Breast epithelium (tissue), 4 donors: ENCODE data around the gene PHLPP2. TPM values are rescaled to one million over a fixed set of nuclear protein-coding genes. Genes with fewer than 3 reads are reported as not detected.

Source experiments
- DNase-seq, 2 donors: peaks; one replicate each; pipeline ENCODE4 v3.0.0-alpha.2; 2019; ENCODE audit warnings: low spot score in 2 of 2
- H3K27ac ChIP-seq, 2 donors: fragments of 200-600 bp; sonication (generic) in 1 of 2; one replicate each; pipeline ENCODE4 v1.5.1; 2016 to 2019; ENCODE audit warnings: mild to moderate bottlenecking in 1 of 2
- H3K27me3 ChIP-seq, 2 donors: fragments of 200-600 bp; sonication (generic) in 1 of 2; one replicate each; pipeline versions ENCODE4 v1.5.1 to v1.6.0; 2017 to 2019; ENCODE audit warnings: control low read depth in 1 of 2, mild to moderate bottlenecking in 1 of 2
- H3K36me3 ChIP-seq: fragments of 200-600 bp; one replicate; pipeline ENCODE4 v1.5.1; 2019
- H3K4me1 ChIP-seq, 2 donors: fragments of 200-600 bp; sonication (generic); one replicate each; pipeline ENCODE4 v1.5.1; 2016 to 2019; ENCODE audit warnings: control low read depth in 1 of 2
- H3K4me3 ChIP-seq, 3 donors: fragments of 200-600 bp; sonication (generic); 1 replicate in 2 of 3; 2 replicates in 1 of 3; pipeline ENCODE4 v1.5.1; 2016 to 2019; ENCODE audit warnings: mild to moderate bottlenecking in 3 of 3, moderate library complexity in 2 of 3
- H3K9me3 ChIP-seq, 2 donors: fragments of 200-600 bp; sonication (generic) in 1 of 2; one replicate each; pipeline ENCODE4 v1.5.1; 2016 to 2019; ENCODE audit warnings: control low read depth in 1 of 2
- POLR2A ChIP-seq: fragments of 450-650 bp; IDR thresholded peaks from one replicate; pipeline ENCODE4 v1.6.1; 2016; ENCODE audit warnings: antibody characterized with exemption, mild to moderate bottlenecking, moderate library complexity
- POLR2AphosphoS5 ChIP-seq, 3 donors: sonication (generic); formaldehyde crosslinking; IDR thresholded peaks; one replicate each; pipeline ENCODE4 v1.6.1; 2017; ENCODE audit warnings: antibody characterized with exemption in 3 of 3
- intact Hi-C: fragments of 100-400 bp; cut with DNase I; formaldehyde crosslinking; loops from one replicate; pipeline ENCODE4 v1.15.1; 2023; ENCODE audit warnings: low total_unique reads
- total RNA-seq, 3 donors: library from RNA; depleted of rRNA; stranded (reverse); fragments of >200 nt; gene quantifications; one replicate each; pipeline ENCODE4 v1.1.0, GENCODE V29; 2016
- TF ChIP-seq, protein P1 (sequence below), 3 donors: fragments of 450-650 bp; IDR thresholded peaks; one replicate each; pipeline ENCODE4 v1.5.1; 2016 to 2017; ENCODE audit warnings: antibody characterized with exemption in 3 of 3, mild to moderate bottlenecking in 3 of 3, moderate library complexity in 3 of 3

The PHLPP2 gene, protein sequence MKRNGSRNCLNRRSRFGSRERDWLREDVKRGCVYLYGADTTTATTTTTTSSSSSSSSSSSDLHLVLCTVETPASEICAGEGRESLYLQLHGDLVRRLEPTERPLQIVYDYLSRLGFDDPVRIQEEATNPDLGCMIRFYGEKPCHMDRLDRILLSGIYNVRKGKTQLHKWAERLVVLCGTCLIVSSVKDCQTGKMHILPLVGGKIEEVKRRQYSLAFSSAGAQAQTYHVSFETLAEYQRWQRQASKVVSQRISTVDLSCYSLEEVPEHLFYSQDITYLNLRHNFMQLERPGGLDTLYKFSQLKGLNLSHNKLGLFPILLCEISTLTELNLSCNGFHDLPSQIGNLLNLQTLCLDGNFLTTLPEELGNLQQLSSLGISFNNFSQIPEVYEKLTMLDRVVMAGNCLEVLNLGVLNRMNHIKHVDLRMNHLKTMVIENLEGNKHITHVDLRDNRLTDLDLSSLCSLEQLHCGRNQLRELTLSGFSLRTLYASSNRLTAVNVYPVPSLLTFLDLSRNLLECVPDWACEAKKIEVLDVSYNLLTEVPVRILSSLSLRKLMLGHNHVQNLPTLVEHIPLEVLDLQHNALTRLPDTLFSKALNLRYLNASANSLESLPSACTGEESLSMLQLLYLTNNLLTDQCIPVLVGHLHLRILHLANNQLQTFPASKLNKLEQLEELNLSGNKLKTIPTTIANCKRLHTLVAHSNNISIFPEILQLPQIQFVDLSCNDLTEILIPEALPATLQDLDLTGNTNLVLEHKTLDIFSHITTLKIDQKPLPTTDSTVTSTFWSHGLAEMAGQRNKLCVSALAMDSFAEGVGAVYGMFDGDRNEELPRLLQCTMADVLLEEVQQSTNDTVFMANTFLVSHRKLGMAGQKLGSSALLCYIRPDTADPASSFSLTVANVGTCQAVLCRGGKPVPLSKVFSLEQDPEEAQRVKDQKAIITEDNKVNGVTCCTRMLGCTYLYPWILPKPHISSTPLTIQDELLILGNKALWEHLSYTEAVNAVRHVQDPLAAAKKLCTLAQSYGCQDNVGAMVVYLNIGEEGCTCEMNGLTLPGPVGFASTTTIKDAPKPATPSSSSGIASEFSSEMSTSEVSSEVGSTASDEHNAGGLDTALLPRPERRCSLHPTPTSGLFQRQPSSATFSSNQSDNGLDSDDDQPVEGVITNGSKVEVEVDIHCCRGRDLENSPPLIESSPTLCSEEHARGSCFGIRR (N-terminal part only)
- total RNA-seq = 10 to 100 TPM; 12.5 to 16.1 (median 15.5) TPM

DNA sequence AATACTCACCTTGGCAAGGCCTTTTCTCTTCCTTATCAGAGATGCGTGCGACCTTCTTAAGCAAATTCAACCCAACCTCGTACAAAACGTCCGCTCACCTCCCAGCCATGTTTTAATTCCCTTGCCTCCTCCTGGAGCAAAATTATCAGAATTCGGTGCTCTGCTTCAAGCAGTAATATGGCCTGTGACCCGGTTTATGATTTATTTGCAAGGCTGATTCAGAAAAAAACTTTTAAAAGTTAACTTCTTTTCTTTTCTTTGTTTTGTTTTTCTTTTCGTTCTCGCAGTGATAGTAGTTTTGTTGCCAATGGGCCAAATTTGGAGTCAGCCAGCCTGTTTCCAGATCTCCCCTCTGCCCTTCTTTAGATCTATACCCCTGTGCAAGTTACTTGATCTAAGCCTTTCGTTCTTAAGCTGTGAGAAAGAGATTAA is at the start of gene PHLPP2:
TSS of gene PHLPP2 (minus strand) at position 382 of the 432 bp plus-strand sequence. CDS start 9,906 bp downstream, outside the sequence.
- H3K4me1 ChIP-seq = no peaks in the 10 kb centered on the region
- intact Hi-C loops = no loop called here
- no peaks in the 10 kb centered on the region for H3K36me3 ChIP-seq
- no peak for DNase-seq
- peak within 1 kb of the TSS; percentile 82 to 98 (median 83) for H3K4me3 ChIP-seq
- H3K9me3 ChIP-seq = no peaks in the 10 kb centered on the region
- no peaks in the 10 kb centered on the region for H3K27me3 ChIP-seq
- TF ChIP-seq, protein P1, sequence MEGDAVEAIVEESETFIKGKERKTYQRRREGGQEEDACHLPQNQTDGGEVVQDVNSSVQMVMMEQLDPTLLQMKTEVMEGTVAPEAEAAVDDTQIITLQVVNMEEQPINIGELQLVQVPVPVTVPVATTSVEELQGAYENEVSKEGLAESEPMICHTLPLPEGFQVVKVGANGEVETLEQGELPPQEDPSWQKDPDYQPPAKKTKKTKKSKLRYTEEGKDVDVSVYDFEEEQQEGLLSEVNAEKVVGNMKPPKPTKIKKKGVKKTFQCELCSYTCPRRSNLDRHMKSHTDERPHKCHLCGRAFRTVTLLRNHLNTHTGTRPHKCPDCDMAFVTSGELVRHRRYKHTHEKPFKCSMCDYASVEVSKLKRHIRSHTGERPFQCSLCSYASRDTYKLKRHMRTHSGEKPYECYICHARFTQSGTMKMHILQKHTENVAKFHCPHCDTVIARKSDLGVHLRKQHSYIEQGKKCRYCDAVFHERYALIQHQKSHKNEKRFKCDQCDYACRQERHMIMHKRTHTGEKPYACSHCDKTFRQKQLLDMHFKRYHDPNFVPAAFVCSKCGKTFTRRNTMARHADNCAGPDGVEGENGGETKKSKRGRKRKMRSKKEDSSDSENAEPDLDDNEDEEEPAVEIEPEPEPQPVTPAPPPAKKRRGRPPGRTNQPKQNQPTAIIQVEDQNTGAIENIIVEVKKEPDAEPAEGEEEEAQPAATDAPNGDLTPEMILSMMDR (IDR thresholded peaks at IDR 0.05) = peak in 1 of 3 donors; percentile 4
- no peak for TF ChIP-seq POLR2AphosphoS5 (IDR thresholded peaks at IDR 0.05)
- peak within 1 kb of the TSS; percentile 93 to 97 for H3K27ac ChIP-seq

DNA sequence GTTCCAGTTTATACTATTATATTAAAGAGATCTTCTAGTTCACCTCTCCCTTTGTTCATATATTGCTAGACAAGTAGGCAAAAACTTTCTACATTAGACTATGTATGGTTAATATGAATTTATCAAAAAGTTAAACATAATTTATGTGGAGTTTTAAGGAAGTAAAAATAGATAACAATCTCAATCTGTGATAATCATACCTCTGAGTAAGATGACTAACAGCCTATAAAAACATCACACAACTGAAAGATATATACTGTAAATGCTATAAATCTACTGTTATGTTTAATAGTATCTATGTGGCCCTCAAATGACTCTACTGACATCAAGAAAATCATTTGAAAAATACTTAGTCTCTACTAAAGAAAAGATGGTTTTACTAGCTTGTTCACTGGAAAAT is 47.1 kb upstream of the PHLPP2 start:
- TF ChIP-seq POLR2AphosphoS5 (IDR thresholded peaks at IDR 0.05) (no peak), POLR2A (no peak)
- TF ChIP-seq, protein P1 (IDR thresholded peaks at IDR 0.05) = no peak
- no peak for DNase-seq
- no peaks in the 10 kb centered on the region for H3K9me3 ChIP-seq
- H3K27ac ChIP-seq = peak overlapping the region in 1 of 2 donors; percentile 22
- intact Hi-C loops = no loop called here
- H3K4me1 ChIP-seq = no peaks in the 10 kb centered on the region
- H3K36me3 ChIP-seq = peaks cover 18% of the 10 kb centered on the region
- no peaks in the 10 kb centered on the region for H3K27me3 ChIP-seq
- H3K4me3 ChIP-seq = no peak overlapping the region

DNA sequence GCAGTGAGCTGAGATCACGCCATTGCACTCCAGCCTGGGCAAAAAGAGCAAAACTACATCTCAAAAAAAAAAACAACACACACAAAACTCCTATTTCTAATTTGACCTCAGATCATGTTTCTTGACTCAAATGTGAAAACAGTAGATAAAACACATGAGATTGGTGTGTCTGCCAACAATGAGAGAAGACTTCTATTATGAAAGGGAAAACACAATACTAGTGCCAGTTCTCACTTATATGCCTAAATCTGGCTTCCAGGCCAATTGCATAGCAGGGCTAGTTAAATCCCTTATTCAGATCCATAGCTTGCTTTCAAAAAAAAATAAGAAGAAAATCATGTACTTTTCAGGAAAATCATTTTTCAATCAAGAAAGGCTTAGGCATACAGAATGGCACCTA is 44.7 kb upstream of the PHLPP2 start:
- H3K36me3 ChIP-seq = peaks cover 16% of the 10 kb centered on the region

DNA sequence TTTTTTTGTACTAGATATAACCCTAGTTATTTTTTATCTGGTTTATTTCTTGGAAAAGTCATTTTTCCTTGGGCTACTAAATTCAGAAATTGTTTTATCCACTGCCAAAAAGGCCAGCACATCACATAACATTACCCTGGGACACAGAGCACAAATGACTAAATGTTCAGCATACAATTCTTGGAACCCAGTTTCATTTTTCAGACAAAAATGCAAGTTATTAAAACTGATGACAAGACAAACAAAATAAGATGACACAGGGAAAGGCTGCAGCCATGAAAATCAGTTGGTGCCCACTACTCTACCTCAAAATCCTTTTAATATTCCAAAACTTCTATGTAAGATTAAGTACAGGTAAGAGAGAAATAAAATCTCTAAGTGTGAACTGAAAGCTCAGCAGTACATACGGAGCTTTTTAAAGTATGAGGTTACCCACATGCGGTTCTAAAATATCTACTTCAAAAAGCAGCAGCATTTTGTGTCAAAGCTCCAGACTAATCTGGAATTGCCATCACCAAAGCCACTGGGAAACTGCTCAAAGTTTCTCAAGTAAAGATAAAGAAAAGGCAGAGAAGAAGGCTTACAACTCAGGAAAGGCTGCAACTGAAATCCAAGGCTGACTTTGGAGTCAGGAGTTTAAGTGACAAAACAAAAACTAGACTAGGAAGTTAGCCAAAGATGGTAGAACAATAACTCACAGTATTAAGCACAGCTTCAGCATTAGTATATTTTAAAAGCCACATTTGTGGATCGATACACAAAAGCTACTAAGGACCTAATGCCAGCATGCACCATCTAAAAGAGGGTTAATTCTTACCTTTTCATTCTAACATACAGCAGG is 42.8 kb upstream of the PHLPP2 start:
- Histone ChIP-seq H3K27me3 (no peaks in the 10 kb centered on the region), H3K4me1 (no peaks in the 10 kb centered on the region), H3K4me3 (no peak overlapping the region), H3K36me3 (peaks cover under 1% of the 10 kb centered on the region), H3K27ac (peak overlapping the region in 1 of 2 donors; percentile 2), H3K9me3 (no peaks in the 10 kb centered on the region)
- TF ChIP-seq POLR2A (no peak), POLR2AphosphoS5 (IDR thresholded peaks at IDR 0.05) (no peak)
- TF ChIP-seq, protein P1 (IDR thresholded peaks at IDR 0.05) = no peak
- intact Hi-C loops = no loop called here
- DNase-seq = no peak

More for the DNA sequence above, 44.7 kb upstream of the PHLPP2 start:
- Histone ChIP-seq H3K9me3 (no peaks in the 10 kb centered on the region), H3K4me3 (no peak overlapping the region), H3K27me3 (no peaks in the 10 kb centered on the region), H3K27ac (no peak overlapping the region), H3K4me1 (no peaks in the 10 kb centered on the region)
- no peak for DNase-seq
- intact Hi-C loops = no loop called here
- TF ChIP-seq, protein P1 (IDR thresholded peaks at IDR 0.05) = no peak
- TF ChIP-seq POLR2AphosphoS5 (IDR thresholded peaks at IDR 0.05) (no peak), POLR2A (no peak)
